Hepatocyte (in vitro differentiated cells): ENCODE data around the gene PLSCR3.

Experiments
- EZH2 ChIP-seq: fragments of 200-600 bp; sonication (generic); IDR thresholded peaks from 2 replicates; pipeline ENCODE4 v1.6.1; 2016; ENCODE audit warnings: antibody characterized with exemption, mild to moderate bottlenecking, borderline replicate concordance
- TF ChIP-seq, protein P1 (sequence below): fragments of 200-600 bp; sonication (generic); IDR thresholded peaks from 2 replicates; pipeline ENCODE4 v1.5.1; 2016; ENCODE audit warnings: antibody characterized with exemption, mild to moderate bottlenecking; ENCODE audit not compliant: poor library complexity

DNA sequence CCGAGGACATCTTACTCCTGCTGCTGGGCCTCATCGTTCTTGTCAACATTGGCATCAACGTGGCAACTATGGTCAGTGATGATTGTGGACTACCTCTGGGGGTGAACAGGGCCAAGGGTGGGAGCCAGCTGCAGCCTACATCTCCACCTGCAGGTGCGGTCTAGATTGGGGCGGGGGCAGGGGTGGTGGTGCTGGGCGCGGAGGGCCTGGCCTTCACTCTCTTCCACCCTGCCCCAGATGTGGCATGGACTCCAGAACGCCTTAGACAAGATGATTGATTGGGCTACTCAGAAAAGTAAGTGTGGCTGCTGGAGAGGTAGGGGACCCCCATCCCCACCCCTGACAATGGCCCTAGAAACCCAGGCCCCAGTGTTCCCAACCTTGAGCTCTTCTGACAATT is 31.4 kb upstream of the PLSCR3 start:
- no peak for TF ChIP-seq EZH2
- TF ChIP-seq, protein P1, sequence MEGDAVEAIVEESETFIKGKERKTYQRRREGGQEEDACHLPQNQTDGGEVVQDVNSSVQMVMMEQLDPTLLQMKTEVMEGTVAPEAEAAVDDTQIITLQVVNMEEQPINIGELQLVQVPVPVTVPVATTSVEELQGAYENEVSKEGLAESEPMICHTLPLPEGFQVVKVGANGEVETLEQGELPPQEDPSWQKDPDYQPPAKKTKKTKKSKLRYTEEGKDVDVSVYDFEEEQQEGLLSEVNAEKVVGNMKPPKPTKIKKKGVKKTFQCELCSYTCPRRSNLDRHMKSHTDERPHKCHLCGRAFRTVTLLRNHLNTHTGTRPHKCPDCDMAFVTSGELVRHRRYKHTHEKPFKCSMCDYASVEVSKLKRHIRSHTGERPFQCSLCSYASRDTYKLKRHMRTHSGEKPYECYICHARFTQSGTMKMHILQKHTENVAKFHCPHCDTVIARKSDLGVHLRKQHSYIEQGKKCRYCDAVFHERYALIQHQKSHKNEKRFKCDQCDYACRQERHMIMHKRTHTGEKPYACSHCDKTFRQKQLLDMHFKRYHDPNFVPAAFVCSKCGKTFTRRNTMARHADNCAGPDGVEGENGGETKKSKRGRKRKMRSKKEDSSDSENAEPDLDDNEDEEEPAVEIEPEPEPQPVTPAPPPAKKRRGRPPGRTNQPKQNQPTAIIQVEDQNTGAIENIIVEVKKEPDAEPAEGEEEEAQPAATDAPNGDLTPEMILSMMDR: no peak
